Stimulated activated CD4-positive, alpha-beta T cell treated with anti-CD3 and anti-CD28 coated beads, Interleukin-15, amount 100 ng/mL, for 24 hours (primary cell): ENCODE data around the gene ALPL.
"Not testable (repeated sequence)": the region's sequence is repeated elsewhere in the genome, so short reads cannot be mapped to it uniquely, and the experiment has no call there.

Experiments
- DNase-seq: peaks from one replicate; pipeline ENCODE4 v3.0.0-alpha.2; 2020

Gene ALPL

DNA sequence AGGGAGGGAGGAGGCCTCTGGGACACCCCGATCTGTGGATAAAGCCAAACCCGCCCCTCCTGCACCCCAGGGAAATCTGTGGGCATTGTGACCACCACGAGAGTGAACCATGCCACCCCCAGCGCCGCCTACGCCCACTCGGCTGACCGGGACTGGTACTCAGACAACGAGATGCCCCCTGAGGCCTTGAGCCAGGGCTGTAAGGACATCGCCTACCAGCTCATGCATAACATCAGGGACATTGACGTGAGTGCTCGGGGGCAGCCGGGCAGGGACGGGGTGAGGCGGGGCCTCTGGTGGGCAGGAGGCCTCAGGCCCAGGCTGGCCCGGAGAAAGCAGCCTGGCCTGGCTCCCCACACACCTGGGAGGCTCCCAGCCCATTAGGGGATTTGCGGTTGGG, 54.7 kb downstream of the ALPL start:
- no peak for DNase-seq

DNA sequence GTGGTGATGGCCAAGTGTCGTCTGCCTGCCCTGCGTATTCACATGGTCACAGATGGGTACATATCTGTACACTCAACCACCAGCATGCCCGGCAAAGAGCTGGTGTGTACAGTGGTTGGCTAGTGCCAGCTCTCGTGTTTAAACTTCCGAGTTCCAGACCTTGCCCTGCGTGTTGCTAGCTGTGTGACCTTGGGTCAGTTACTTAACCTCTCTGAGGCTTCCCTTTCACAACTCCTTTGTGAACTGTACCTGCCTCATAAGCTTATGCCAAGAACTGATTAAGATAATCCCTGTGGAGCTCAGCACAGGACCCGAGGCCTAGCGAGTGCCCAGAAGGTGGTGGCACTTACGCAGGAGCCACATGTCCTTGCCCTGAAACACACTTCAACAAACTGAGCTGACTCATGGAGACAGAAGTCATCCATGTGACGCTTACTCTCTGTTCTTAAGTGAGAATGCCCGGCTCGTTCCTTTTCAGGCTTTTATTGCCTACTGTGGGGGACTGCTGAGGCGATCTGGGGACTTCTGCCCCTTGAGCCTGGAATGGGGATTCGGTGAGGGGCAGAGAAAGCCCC, 55.4 kb downstream of the ALPL start:
- DNase-seq: no peak

DNA sequence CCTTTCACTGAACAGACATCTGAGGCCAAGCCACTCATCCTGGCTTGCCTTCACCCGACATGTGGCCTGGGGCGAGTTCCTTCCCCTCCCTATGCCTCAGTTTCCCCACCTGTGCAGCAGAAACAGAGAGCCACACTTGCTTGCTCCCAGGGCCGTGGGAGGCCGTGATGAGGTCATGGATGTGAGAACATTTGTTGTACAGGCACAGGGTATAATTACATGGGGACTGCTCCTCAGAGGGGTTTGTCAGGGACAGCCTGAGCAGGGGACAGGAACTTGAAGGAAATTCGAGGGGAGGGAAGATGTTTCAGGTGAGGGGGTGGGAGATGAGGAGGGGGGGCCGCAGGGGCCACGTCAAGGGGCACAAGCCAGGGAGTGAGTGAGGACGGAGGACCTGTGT, 56.1 kb downstream of the ALPL start:
- no peak for DNase-seq

DNA sequence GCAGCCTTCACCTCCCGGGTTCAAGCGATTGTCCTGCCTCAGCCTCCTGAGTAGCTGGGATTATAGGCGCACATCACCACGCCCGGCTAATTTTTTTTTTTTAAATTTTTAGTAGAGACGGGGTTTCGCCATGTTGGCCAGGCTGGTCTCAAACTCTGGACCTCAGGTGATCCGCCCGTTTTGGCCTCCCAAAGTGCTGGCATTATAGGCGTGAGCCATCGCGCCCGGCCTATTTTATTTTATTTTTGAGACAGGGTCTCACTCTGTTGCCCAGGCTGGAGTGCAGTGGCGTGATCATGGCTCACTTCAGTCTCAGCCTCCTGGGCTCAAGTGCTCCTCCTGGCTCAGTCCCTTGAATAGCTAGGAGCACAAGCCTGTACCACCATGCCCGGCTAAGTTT, 57.1 kb downstream of the ALPL start:
- not testable (repeated sequence) for DNase-seq

DNA sequence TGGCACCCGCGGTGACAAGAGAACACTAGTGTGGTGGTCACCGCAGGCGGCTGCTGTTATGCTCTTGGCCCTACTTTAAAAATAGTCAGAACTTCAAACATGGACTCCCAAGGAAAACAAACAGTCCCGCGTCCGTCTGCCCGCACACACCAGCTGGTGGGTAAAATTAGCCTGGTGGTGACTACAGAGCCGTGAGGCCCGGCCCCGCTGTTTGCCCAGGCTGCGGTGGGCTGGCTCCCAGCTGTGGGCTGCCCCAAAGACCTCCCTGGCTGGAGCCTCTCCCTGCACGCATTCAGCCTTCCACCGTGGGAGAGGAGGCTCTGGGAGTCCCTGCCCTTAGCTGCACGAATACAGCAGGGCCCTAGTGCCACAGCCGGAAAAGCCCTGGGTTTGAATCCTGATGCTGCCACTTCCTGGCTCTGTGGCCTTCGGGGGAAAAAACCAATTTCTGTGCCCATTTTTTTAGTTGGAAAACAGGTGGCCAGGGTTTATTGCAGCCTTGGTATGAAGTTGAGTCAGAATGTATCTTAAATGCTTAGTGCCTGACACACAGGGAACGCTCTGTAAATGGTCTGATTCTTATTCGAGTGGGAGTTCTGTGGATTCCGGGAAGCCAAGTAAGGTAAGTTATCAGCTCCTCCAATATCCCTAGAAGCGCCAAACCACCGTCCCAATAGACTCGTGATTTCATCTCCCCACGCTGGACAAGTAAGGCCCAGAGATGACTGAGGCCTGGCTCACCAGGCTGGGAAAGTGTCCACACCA, 58.2 kb downstream of the ALPL start:
- DNase-seq: no peak

DNA sequence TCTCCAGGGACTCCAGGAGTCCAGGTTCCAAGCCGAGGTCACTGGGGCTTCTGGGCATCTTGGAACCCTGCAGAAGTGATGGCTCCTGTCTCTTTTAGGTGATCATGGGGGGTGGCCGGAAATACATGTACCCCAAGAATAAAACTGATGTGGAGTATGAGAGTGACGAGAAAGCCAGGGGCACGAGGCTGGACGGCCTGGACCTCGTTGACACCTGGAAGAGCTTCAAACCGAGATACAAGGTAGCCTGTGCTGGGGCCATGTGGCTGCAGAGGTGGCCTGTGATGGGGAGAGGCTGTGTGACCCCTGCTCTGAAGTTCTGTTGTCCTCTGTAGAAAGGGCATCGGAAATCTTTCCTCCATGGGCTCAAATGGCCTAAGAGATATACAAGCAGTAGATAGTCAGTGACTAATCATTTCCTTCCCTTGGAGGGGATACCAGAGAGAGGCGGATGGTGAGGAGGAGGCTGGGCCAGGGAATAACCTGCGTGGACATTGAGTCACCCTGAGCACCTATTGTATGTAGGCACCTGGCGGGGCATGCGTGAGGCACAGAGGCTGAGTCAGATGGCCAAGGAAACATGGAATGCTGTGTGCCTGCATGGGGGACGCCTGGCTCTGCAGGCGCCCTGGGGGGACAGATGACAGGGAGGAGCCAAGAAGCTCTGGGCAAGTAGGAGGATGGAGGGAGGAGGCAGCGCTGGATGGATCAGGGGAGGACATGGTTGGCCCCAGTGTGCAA, 59.0 kb downstream of the ALPL start:
- DNase-seq: no peak

DNA sequence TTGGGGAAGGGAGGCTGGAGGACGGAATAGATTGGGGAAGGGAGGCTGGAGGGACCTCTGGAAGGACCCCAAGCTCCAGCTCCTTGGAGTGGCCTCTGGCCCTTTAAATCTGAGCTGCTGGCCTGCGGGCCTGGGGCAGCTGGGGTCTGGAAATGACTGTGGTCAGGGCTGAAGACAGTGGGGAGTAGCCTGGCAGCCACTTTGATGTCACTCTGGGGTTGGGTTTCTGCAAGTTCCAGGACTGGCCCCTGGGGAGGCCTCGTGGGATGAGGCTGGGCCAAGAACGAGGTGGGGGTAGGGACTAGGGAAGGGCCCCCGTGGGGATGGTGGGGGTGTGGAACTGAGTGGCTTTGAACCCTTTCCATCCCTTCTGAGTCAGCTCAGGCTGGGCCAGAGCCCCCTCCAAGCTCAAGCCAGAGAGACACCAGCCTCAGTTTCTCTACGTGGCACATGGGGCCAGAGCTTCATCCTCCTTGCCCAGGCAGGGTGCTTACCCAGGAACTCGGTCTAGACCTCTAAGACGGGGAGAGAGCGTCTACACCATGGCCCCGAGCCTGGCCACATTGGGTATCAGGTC, 59.7 kb downstream of the ALPL start:
- no peak for DNase-seq

DNA sequence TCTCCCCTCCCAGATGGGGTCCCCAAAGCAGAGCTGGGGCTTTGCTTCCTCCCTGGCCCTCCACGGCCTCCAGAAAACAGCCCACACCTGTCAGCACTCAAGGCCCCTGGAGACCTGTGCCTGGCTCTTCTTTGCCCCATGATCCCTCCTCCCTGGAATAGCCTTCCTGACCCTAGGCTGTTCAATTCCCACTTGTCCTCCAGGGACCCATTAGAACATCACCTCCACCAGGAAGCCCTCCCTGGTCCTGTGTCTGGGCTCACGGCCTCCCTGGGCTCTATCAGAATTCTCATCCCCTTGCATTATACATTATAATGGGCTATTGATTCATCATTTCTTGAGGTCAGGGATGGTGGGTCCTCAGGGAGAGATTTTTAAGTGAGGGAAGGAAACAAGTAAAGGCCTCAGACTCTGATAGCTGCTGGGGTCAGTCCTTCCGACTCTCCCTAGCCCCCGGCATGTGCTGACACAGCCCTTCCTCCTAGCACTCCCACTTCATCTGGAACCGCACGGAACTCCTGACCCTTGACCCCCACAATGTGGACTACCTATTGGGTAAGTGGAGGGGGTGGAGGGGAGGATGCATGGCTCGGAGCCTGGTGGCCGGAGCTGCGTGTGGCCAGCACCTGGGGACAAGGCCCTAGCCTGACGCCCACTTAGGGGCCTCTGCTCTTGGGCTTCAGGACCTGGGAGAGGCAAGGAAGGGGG, 60.8 kb downstream of the ALPL start:
- DNase-seq: no peak

DNA sequence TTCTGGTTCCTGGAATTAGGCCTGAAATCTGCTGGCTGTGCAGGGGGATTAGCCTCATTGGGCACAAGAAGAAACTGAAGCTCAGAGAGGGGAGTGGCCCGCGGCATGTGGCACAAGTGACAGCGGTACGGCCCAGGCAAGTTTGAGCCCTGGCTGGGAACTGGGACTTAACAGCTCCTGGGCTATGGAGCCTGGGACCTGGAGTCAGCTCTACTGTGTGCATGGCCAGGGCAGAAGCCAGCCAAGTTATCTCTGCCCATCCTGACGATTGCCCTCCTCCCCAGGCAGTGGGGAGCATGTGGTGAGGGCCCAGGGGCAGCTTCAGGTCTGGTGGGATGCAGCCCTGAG, 61.3 kb downstream of the ALPL start:
- DNase-seq: no peak

DNA sequence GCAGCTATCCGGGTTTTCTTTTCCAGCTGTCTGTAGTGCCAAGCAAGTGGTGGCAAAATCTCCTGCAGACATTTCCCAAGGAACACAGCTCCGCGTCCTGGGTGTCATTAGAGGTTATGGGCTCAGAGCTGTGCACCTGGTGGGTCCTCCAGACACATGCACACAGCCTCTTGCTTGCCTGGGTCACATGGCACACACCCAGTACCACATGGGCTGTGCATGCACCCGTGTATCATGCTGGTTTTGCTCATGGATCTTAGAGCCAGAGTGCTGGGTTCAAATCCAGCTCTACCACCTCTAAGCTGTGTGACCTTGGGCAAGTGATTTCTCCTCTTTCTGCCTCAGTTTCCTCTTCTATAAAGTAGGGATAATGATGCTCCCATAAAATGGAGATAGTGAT, 61.7 kb downstream of the ALPL start:
- no peak for DNase-seq

DNA sequence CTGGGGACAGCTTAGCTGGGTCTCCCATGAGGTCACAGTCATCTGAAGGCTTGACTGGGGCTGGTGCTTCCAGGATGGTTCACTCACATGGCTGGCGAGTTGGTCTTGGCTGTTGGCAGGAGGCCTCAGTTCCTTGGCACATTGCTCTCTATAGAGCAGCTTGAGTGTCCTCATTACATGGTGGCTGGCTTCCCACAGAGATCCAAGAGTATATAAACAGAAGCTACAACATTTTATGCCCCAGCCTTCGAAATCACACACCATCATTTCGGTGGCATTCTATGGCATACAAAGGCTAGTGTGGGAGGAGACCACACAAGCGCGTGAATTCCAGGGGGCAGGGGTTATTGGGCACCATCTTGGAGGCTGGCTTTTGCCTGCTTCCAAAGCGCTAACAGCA, 63.0 kb downstream of the ALPL start:
- no peak for DNase-seq

DNA sequence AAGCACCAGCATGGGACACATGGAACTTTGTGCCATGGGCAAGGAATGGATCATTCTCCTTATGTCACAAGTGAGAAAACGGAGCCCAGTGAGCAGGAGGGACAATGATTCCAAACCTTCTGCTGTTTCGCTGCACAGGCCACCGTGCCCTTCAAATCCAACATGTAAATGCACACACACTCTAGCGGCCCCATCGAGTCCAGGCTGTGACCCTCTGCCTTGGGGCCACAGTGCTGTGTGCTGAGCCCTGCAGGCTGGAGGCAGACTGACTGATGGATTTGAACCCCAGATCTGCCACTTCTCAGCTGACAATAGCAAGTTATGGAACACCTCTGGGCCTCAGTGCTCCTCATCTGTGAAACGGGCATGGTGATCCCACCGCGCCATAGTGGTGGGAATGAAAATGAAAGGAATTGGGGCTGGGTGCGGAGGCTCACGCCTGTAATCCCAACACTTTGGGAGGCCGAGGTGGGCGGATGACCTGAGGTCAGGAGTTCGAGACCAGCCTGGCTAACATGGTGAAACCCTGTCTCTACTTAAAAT, 63.6 kb downstream of the ALPL start:
- no peak for DNase-seq

DNA sequence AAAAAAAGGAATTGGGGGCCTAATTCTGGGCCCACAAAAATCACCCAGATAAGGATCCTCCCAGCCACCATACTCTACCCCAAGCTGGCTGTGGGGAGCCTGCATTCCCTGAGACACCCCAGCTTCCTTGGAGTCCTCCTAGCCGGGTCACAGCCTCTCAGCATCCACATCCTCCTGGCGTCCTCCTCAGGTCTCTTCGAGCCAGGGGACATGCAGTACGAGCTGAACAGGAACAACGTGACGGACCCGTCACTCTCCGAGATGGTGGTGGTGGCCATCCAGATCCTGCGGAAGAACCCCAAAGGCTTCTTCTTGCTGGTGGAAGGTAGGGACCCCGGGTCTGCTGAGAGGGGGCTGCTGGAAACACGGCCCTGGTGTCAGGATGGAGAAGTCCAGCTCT, 64.3 kb downstream of the ALPL start:
- no peak for DNase-seq

DNA sequence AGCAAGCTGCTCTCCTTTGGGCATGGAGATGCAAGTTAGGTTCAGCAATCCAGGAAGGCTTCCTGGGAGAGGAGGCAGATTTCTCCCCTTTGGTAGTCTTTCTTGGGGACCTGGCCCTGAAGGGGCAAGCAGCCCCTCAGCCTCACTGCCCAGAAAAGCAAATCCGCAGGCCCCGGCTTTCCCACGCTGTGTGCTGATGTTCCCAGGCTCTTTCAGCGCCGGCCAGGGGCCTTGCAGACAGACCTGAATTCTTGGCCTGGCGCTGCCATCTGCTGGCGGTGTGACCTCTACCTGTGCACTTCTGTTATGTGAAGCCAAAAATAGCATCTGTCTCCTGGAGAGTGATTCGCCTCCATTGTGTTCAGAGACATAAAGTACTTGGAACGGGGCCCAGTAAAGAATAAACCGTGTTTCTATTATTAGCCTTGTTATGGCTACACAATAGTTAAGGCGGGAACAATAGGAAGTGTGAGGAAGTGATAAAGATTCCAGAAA, 64.8 kb downstream of the ALPL start:
- DNase-seq: peak; percentile 51

DNA sequence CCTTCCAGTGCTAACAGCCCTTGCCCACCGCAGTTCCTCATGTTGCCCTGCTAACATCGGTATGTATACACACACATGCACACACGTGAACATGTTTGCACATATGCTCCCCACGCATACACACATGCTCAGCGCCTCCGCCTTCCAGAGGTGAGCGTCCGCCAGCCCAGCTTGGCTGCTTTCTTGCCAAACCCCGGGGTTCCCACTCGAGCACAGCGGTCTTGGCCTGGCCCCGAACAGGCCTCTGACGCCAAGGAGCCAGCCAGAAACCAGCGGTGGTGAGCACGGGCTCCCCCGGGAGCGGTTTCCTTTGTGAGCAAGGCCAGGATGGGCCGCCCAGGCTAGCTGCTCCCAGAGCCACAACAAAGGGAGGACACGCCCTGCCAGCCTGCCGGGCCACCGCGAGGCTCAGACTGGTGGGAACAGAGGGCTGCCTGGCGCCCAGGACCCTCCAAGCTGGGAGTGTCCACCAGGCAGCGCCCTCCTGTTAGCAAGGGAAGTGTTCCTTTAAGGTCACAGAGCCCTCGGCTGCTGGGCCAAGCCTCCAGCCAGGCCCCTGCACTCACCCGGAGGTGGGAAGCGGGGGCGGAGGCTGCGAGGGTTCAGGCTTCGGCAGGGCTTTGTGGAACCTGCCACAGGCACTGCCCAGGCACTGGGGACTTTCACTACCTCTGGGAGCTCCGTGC, 65.4 kb downstream of the ALPL start:
- DNase-seq: no peak

DNA sequence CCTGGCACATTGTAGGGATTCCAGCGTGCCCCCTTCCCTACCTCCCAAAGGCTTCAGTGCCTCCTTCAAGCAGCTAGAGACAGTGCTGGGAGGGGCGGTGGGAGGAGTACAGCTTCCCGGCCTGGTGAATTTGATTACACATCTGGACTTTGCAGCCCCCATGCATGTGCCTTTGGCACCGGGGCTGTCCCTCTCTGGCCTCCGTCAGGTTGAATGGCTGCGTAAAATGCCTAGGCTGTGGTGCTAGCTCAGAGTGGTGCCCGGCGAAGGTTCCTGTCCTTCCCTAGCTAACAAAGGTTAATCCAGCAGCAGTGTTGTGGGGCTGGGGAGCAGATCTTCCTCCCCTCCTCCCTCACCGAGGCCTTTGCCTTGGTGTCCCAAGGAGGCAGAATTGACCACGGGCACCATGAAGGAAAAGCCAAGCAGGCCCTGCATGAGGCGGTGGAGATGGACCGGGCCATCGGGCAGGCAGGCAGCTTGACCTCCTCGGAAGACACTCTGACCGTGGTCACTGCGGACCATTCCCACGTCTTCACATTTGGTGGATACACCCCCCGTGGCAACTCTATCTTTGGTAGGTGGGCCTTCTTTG, 66.2 kb downstream of the ALPL start:
- no peak for DNase-seq

DNA sequence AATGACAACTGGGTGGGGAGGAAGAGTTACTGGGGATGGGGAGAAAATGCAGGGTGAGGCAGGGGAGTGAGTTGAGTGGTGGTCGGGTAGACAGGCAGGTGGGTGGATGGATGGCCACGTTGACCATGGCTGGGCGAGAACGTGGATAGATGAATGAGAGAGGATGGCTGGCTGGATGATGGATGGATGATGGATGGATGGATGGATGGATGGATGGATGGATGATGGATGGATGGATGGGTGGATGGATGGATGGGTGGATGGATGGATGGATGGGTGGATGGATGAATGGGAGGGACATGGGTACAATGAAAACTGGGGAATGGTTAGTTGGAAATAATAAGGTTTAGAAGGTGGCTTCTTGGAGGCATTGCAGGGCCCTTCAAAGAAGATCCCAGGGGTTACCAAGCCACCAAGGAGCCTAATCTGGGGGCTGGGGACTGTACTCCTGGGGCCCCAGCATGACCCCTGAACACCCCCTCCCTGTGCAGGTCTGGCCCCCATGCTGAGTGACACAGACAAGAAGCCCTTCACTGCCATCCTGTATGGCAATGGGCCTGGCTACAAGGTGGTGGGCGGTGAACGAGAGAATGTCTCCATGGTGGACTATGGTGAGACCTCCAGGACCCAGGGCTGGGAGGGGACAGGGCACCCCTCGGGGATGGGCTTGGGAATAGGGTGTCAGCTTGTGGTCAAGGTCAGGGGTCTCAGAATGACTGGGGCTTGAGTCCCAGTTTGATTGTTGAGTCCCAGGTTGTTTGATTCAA, 67.0 kb downstream of the ALPL start:
- DNase-seq: no peak

DNA sequence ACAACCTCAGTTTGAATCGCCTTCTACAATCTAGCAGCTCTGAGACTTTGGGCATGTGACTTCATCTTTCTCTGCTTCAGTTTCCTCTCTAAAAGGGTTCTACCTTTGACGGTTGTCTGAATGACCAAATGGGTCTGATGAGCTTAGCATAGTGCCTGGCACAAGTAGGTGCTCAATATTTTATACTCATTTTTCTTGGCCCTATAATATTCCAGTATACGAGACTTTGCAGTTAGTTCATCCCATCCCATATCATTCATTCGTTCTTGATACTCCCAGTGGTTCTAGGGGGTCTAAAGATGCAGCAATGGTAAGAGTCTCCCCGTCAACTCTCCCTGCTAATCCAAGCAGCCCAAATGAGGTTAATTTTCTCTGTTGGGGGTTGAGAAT, 67.6 kb downstream of the ALPL start:
- no peak for DNase-seq

DNA sequence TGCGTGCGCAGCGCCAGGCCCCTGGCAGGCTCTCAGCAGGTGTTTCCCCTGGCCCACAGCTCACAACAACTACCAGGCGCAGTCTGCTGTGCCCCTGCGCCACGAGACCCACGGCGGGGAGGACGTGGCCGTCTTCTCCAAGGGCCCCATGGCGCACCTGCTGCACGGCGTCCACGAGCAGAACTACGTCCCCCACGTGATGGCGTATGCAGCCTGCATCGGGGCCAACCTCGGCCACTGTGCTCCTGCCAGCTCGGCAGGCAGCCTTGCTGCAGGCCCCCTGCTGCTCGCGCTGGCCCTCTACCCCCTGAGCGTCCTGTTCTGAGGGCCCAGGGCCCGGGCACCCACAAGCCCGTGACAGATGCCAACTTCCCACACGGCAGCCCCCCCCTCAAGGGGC, 68.1 kb downstream of the ALPL start:
- DNase-seq: no peak

DNA sequence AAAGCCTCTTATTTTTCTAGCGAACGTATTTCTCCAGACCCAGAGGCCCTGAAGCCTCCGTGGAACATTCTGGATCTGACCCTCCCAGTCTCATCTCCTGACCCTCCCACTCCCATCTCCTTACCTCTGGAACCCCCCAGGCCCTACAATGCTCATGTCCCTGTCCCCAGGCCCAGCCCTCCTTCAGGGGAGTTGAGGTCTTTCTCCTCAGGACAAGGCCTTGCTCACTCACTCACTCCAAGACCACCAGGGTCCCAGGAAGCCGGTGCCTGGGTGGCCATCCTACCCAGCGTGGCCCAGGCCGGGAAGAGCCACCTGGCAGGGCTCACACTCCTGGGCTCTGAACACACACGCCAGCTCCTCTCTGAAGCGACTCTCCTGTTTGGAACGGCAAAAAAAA, 68.7 kb downstream of the ALPL start:
- DNase-seq: no peak

DNA sequence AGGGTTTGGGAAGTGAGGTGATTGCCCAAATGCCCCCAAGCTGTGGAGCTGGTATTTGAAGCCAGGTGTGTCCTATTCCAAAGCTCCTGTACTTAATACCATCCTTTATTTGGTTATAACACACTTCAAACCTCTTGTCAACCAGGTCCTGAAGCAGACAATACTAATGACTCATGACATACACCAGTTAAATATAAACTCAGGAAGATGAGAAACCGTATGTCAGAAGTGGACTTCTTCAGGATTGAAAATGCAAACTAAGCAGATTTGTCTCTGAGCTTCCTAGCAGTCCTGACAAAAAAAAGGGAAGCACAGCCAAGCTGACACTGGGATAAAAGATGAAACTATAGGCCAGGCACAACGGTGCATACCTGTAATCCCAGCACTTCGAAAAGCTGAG, 70.6 kb downstream of the ALPL start:
- no peak for DNase-seq
